ENCODE results near the gene SYT15.

The SYT15 gene

DNA sequence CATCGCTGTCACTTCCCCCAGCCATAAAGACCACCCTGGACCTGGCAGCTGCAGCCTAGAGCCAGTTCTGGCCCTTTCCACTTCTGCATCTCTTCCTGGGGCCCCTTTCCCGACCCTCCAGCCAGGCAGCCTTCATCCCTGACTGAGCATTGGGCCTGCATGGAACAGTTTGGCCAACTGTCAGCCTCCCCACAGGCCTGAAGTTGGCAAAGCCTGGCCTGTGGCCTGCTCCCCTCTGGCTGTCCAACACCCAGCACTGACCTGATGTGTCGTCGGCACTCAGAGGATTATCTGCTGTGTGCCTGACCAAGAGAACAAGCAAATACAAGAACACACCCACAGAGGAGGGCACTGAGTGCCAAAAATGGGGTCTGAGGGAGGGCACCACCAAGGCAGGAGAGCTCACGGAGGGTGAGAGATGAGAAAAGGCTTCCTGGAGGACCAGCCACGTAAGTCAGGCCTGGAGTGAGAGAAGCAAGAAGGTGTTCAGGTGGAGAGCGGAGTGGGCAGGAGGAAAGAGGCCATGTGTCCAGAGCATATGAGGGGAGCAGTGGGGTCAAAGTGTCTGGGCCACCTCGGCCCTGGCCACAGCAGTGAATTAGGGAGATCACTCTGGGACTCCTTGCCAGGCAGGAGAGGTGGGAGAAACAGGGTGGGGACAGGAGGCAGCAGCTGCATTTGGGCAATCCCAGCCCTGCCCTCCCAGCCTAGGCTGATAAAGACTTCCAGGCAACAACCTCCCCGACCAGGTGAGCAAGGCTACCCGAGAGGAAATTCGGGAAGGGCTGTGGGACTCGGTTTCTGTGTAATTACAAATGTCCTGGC is 27.0 kb upstream of the SYT15 start:
- Histone ChIP-seq H3K4me1 (ENCODE audit: control insufficient read depth, insufficient read depth, low read length) (no peaks in the 10 kb centered on the region), H3K4me3 (ENCODE audit: low read depth, low read length) (no peak overlapping the region), H3K27ac (ENCODE audit: extremely low read depth, low read depth, low read length) (no peak overlapping the region), H3K36me3 (ENCODE audit: control insufficient read depth in 2 of 2, insufficient read depth in 1 of 2, low read length in 2 of 2) (no peaks in the 10 kb centered on the region), H3K9me3 (ENCODE audit: control insufficient read depth, insufficient read depth, low read depth, low read length) (no peaks in the 10 kb centered on the region)
- peak; percentile 61 for TF ChIP-seq KLF1 (tag by site-specific recombination; IDR thresholded peaks at IDR 0.05)
- no peak for TF ChIP-seq ZNF521 (tag by site-specific recombination; IDR thresholded peaks at IDR 0.05)
- CTCF ChIA-PET, result interaction anchor here (0.5 to 1.9 kb wide), 6 partner anchors 7 to 1892 kb away, joined by 3 to 6 read pairs (median 3); no protein-coding TSS in a partner anchor
- POLR2A ChIA-PET, result no interaction called here

DNA sequence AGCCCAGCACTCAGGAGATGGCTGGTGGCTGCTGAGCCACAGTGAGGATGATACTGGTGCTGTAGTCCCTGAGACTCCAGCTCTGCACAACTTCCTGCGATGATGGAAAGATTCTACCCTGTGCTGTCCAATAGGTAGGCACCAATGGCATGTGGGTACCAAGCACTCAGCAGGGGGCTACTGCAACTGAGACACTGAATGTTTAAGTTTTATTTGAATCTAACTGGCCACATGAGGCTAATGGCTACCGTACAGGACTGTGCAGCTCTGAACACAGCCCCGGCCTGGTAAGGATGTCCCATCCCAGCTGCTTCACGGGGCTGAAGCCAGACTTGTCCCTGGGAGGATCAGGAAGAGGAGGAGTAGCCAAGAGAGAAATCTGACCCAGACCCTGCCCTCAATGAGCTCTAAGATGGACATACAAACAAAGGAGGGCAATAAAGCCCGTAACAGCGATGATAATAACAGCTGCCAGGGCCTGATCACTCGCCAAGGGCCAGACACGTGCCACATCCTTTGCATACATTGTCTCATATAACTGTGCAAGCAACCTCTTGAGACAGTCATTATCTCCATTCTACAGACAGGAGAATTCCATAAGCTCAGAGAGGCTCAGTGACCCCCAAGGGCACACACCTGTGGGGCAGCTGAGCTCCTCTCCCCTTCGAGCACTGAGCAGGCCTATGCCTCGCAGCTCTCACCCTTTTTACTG is 26.2 kb upstream of the SYT15 start:
- Histone ChIP-seq H3K9me3 (ENCODE audit: control insufficient read depth, insufficient read depth, low read depth, low read length) (no peaks in the 10 kb centered on the region), H3K4me1 (ENCODE audit: control insufficient read depth, insufficient read depth, low read length) (no peaks in the 10 kb centered on the region), H3K4me3 (ENCODE audit: low read depth, low read length) (no peak overlapping the region), H3K36me3 (ENCODE audit: control insufficient read depth in 2 of 2, insufficient read depth in 1 of 2, low read length in 2 of 2) (no peaks in the 10 kb centered on the region), H3K27ac (ENCODE audit: extremely low read depth, low read depth, low read length) (no peak overlapping the region)
- no peak for TF ChIP-seq ZNF2 (tag by site-specific recombination; IDR thresholded peaks at IDR 0.05)
- no peak for TF ChIP-seq YY1 (tag by site-specific recombination; IDR thresholded peaks at IDR 0.05)
- TF ChIP-seq ZBTB20 (tag by site-specific recombination; IDR thresholded peaks at IDR 0.05), result no peak
- TF ChIP-seq, protein P1, sequence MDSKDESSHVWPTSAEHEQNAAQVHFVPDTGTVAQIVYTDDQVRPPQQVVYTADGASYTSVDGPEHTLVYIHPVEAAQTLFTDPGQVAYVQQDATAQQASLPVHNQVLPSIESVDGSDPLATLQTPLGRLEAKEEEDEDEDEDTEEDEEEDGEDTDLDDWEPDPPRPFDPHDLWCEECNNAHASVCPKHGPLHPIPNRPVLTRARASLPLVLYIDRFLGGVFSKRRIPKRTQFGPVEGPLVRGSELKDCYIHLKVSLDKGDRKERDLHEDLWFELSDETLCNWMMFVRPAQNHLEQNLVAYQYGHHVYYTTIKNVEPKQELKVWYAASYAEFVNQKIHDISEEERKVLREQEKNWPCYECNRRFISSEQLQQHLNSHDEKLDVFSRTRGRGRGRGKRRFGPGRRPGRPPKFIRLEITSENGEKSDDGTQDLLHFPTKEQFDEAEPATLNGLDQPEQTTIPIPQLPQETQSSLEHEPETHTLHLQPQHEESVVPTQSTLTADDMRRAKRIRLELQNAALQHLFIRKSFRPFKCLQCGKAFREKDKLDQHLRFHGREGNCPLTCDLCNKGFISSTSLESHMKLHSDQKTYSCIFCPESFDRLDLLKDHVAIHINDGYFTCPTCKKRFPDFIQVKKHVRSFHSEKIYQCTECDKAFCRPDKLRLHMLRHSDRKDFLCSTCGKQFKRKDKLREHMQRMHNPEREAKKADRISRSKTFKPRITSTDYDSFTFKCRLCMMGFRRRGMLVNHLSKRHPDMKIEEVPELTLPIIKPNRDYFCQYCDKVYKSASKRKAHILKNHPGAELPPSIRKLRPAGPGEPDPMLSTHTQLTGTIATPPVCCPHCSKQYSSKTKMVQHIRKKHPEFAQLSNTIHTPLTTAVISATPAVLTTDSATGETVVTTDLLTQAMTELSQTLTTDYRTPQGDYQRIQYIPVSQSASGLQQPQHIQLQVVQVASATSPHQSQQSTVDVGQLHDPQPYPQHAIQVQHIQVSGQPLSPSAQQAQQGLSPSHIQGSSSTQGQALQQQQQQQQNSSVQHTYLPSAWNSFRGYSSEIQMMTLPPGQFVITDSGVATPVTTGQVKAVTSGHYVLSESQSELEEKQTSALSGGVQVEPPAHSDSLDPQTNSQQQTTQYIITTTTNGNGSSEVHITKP (tag by site-specific recombination; IDR thresholded peaks at IDR 0.05), result no peak
- TF ChIP-seq, protein P2, sequence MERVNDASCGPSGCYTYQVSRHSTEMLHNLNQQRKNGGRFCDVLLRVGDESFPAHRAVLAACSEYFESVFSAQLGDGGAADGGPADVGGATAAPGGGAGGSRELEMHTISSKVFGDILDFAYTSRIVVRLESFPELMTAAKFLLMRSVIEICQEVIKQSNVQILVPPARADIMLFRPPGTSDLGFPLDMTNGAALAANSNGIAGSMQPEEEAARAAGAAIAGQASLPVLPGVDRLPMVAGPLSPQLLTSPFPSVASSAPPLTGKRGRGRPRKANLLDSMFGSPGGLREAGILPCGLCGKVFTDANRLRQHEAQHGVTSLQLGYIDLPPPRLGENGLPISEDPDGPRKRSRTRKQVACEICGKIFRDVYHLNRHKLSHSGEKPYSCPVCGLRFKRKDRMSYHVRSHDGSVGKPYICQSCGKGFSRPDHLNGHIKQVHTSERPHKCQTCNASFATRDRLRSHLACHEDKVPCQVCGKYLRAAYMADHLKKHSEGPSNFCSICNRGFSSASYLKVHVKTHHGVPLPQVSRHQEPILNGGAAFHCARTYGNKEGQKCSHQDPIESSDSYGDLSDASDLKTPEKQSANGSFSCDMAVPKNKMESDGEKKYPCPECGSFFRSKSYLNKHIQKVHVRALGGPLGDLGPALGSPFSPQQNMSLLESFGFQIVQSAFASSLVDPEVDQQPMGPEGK (tag by site-specific recombination; IDR thresholded peaks at IDR 0.05), result no peak
- no peak for TF ChIP-seq ZNF112 (tag by site-specific recombination; IDR thresholded peaks at IDR 0.05)
- TF ChIP-seq EGR2 (tag by site-specific recombination; IDR thresholded peaks at IDR 0.05; ENCODE audit: low read depth), result no peak
- TF ChIP-seq YY2 (tag by site-specific recombination; IDR thresholded peaks at IDR 0.05), result no peak
- TF ChIP-seq ZBTB1 (tag by site-specific recombination; IDR thresholded peaks at IDR 0.05), result no peak
- TF ChIP-seq ZNF223 (tag by site-specific recombination; IDR thresholded peaks at IDR 0.05), result no peak
- TF ChIP-seq ZNF560 (tag by site-specific recombination; IDR thresholded peaks at IDR 0.05; ENCODE audit: borderline replicate concordance), result no peak
- TF ChIP-seq KLF7 (tag by site-specific recombination; IDR thresholded peaks at IDR 0.05; ENCODE audit: borderline replicate concordance), result no peak
- no peak for TF ChIP-seq ZFHX2 (tag by site-specific recombination; conservative IDR thresholded peaks at IDR 0.05)
- TF ChIP-seq, protein P3, sequence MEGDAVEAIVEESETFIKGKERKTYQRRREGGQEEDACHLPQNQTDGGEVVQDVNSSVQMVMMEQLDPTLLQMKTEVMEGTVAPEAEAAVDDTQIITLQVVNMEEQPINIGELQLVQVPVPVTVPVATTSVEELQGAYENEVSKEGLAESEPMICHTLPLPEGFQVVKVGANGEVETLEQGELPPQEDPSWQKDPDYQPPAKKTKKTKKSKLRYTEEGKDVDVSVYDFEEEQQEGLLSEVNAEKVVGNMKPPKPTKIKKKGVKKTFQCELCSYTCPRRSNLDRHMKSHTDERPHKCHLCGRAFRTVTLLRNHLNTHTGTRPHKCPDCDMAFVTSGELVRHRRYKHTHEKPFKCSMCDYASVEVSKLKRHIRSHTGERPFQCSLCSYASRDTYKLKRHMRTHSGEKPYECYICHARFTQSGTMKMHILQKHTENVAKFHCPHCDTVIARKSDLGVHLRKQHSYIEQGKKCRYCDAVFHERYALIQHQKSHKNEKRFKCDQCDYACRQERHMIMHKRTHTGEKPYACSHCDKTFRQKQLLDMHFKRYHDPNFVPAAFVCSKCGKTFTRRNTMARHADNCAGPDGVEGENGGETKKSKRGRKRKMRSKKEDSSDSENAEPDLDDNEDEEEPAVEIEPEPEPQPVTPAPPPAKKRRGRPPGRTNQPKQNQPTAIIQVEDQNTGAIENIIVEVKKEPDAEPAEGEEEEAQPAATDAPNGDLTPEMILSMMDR (tag by site-specific recombination; IDR thresholded peaks at IDR 0.05), result no peak
- TF ChIP-seq, protein P4, sequence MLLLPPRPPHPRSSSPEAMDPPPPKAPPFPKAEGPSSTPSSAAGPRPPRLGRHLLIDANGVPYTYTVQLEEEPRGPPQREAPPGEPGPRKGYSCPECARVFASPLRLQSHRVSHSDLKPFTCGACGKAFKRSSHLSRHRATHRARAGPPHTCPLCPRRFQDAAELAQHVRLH (tag by site-specific recombination; IDR thresholded peaks at IDR 0.05), result no peak
- TF ChIP-seq ZNF175 (tag by site-specific recombination; IDR thresholded peaks at IDR 0.05), result no peak
- TF ChIP-seq ZNF837 (tag by site-specific recombination; IDR thresholded peaks at IDR 0.05), result no peak
- TF ChIP-seq SALL2 (tag by site-specific recombination; IDR thresholded peaks at IDR 0.05; ENCODE audit: borderline replicate concordance), result no peak
- no peak for TF ChIP-seq ZNF654 (tag by site-specific recombination; IDR thresholded peaks at IDR 0.05; ENCODE audit: low read depth)
- POLR2A ChIA-PET, result no interaction called here
- CTCF ChIA-PET, result interaction anchor here (0.5 to 1.9 kb wide), 4 partner anchors 8 to 1892 kb away, joined by 3 to 6 read pairs (median 3); no protein-coding TSS in a partner anchor

Measured in HEK293 (cell line).